ENCODE measurements around the gene MX2.

MX2 gene

GRCh38 chr21:41367945-41368734 lies 6.3 kb downstream of the MX2 start:
- TF ChIP-seq, protein P1, sequence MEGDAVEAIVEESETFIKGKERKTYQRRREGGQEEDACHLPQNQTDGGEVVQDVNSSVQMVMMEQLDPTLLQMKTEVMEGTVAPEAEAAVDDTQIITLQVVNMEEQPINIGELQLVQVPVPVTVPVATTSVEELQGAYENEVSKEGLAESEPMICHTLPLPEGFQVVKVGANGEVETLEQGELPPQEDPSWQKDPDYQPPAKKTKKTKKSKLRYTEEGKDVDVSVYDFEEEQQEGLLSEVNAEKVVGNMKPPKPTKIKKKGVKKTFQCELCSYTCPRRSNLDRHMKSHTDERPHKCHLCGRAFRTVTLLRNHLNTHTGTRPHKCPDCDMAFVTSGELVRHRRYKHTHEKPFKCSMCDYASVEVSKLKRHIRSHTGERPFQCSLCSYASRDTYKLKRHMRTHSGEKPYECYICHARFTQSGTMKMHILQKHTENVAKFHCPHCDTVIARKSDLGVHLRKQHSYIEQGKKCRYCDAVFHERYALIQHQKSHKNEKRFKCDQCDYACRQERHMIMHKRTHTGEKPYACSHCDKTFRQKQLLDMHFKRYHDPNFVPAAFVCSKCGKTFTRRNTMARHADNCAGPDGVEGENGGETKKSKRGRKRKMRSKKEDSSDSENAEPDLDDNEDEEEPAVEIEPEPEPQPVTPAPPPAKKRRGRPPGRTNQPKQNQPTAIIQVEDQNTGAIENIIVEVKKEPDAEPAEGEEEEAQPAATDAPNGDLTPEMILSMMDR (IDR thresholded peaks at IDR 0.05; ENCODE audit: extremely low read depth, missing control alignments), result no peak
- peak; percentile 86 for DNase-seq (ENCODE audit: low spot score)

DNA sequence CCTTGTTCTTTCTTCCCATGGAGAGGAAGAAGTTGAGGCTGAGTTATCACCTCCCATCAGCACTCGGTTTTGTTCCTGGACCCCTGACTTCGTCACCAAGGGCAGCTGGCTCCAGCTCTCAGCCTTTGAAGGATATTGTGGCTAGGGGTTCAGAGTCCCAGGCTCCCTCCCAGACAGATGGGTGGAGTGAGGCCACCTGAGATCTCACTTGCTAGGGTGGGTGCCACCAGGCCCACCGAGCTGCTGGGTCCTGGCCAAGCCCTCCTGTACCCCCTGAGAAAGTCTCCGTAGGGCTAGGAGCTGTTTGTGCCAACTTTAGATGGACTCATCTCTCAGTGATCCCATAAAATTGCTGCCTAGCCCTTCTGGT lies 6.9 kb downstream of the MX2 start:
- TF ChIP-seq, protein P1 (IDR thresholded peaks at IDR 0.05; ENCODE audit: extremely low read depth, missing control alignments), result no peak
- no peak for DNase-seq (ENCODE audit: low spot score)

DNA sequence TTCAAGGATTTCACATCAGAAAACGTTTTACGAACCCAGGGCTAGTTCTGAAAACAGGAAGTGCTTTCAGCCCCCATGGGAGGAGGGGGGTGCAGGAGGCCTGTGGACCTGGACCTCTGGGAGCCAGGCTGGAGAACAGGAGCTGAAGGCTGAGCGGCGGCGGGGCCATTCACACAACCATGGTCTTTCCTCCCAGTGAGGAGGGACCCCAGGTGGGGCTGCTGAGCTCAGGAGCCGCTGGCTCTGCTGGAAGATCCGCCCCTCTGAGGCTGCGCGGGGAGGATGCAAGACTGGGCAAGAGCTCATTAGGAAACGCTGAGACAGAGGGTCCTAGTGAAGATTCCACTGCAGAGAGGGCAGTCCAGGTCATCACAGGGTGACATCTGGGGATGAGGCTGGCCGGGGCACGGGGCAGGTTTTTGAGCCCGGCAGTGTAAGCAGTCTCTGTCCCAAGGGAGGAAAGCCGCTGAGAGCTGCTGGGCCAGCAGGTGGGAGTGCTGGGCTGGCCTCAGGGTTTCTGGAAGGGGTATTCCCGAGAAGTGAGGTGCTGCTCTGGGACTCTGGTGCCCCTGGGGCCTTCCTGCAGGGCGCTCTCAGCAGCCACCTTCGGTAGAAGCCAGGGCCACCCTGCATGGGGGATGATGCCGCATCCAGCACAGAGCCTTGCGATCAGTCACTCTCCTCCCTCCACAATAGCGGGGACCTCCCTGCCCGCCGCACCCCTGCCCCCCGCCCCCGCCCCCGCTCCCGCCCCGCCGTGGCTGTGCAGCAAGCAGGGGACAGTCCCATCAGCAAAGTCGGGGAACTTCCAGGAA lies 7.5 kb downstream of the MX2 start:
- DNase-seq (ENCODE audit: low spot score), result peak; percentile 68
- TF ChIP-seq, protein P1 (IDR thresholded peaks at IDR 0.05; ENCODE audit: extremely low read depth, missing control alignments), result no peak

DNA sequence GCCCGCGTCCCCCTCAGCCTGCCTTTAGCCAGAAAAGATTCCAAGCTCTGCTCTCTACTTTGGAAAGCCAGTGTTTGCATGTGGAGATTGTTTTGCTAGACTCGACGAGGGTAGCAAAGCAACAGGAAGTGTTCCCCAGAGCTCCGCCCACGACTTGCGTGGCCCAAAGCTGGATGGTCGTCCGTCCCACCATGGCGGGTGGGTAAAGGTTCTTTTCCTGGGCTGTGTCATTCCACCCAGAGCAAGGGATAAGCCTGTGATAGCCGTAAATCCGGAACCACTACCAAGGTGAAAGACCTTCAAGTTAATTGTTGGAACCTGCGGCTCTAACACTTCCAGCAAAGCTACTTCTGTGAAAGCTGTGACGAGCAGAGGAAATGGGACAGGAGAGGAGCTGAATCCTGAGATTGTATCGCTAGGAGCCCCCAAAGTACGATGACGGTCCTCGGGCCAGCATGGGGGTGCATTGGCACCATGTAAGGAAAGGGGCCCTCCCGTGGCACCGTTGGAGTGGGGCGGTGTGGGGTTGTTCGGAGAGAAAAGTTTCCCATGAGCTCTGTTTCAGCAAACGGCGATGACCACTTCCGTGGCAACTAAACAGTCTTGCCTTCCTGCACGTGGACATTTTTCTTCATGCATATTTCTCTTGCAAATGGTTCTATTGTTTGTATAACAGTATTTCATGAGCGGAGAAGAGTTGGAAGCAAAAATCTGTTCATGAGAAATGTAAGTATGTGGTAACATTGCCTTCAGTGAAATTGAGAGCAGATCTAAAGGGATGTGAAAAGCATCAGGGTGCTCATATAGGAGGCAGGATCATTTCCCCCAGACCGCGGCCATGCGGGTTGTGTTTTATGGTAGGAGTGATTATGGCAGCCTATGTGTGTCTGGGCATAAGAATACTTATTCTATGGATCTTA lies 8.4 kb downstream of the MX2 start:
- peak; percentile 64 for DNase-seq (ENCODE audit: low spot score)

DNA sequence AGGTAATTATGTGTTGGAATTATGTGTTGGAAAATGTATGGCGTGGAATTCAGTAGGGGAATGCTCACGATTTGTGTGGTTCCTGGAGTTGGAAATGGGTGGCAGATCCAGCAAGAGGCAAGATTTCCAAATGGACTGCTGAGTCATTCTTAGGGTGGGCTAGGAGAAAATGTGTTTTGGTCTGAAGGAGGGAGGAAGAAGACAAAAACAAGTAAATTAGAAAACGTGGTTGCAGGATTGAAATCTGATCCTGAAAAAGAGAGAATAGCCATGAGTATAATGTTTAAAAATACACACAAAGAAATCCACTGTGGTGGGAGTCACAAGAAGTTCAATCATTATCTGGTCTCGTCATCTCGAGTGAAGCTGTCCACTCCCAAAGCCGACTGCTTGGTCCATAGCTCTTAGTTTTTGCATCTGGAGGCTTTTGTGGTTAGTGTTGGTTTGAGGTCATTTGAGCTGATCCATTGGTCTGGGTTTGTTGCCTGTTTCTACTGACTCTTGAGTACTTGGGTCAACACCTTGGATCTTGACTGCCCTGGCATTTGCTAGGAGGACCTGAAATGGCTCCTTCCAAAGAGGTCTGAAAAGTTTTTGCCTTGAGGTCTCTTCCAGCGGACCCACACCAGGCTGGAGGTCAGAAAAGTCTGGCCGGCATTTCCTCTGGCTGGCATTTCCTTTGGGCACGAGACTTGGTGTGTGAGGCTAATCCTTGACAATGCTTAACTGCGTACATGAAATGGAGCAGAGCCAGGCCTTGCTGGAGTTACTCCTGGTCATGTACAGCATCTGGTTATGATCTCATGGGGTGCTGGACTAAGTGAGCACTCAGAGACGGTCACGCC lies 9.2 kb downstream of the MX2 start:
- TF ChIP-seq, protein P1 (IDR thresholded peaks at IDR 0.05; ENCODE audit: extremely low read depth, missing control alignments), result no peak
- no peak for DNase-seq (ENCODE audit: low spot score)

More for the DNA sequence above, 8.4 kb downstream of the MX2 start:
- TF ChIP-seq, protein P1 (IDR thresholded peaks at IDR 0.05; ENCODE audit: extremely low read depth, missing control alignments), result no peak

DNA sequence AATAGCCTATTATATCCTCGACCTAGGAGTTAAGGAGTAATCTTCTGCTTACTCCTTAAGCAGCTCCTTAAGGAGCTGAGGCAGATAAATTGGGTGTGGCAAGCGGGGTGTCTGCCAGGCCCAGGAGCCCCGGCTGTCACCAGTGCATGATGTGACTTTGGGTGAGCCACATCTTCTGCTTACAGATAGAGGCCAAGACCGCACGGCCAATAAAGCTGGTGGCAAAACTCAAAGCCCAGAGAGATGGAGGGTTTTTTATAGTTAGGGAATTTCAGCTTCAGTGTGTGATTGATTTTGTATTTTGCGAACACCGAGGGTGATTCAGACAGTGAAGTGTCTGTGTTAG lies 9.8 kb downstream of the MX2 start:
- no peak for DNase-seq (ENCODE audit: low spot score)

More for the DNA sequence above, 9.8 kb downstream of the MX2 start:
- TF ChIP-seq, protein P1 (IDR thresholded peaks at IDR 0.05; ENCODE audit: extremely low read depth, missing control alignments), result no peak
